Cardiac muscle cell (in vitro differentiated cells and primary cell): Measurements from ENCODE around the gene HDAC7. TPM values are rescaled to one million over a fixed set of nuclear protein-coding genes. Genes with fewer than 3 reads are reported as not detected.

Experiments
- DNase-seq, 2 donors: peaks; one replicate each; pipeline versions ENCODE4 v3.0.0 to v3.0.0-alpha.2; 2010 to 2017; ENCODE audit warnings: low read depth in 1 of 2, low spot score in 1 of 2
- H3K27ac ChIP-seq: fragments of 200-600 bp; sonication (generic); 2 replicates; pipeline ENCODE4 v1.5.1; 2016
- H3K27me3 ChIP-seq: fragments of 200-600 bp; sonication (generic); 2 replicates; pipeline ENCODE4 v1.6.0; 2016; ENCODE audit warnings: control low read depth
- H3K36me3 ChIP-seq: fragments of 200-600 bp; sonication (generic); 2 replicates; pipeline ENCODE4 v1.5.1; 2016; ENCODE audit warnings: control low read depth
- H3K4me1 ChIP-seq: fragments of 200-600 bp; sonication (generic); 2 replicates; pipeline ENCODE4 v1.8.1; 2017; ENCODE audit warnings: low read depth, mild to moderate bottlenecking, mixed run types
- H3K4me3 ChIP-seq: fragments of 200-600 bp; sonication (generic); 2 replicates; pipeline ENCODE4 v1.5.1; 2016; ENCODE audit warnings: mild to moderate bottlenecking
- H3K9me3 ChIP-seq: fragments of 200-600 bp; sonication (generic); 2 replicates; pipeline ENCODE4 v1.5.1; 2017; ENCODE audit warnings: low read depth, mild to moderate bottlenecking, control low read depth
- CTCF ChIP-seq: IDR thresholded peaks from 2 replicates; pipeline ENCODE4 v1.5.1; 2012; ENCODE audit warnings: low read depth, mild to moderate bottlenecking, low read length
- polyA plus RNA-seq: library from polyadenylated mRNA; unstranded; fragments of >200 nt; fragmentation: Nextera tagmentation; extraction: Ambion mirVana; gene quantifications from 2 replicates; pipeline ENCODE4 v1.2.1, GENCODE V29; 2016
- total RNA-seq: library from RNA; depleted of rRNA; stranded (reverse); fragments of >200 nt; gene quantifications from 2 replicates; pipeline ENCODE4 v1.2.3, GENCODE V29; 2016

Gene HDAC7
- total and polyA plus RNA-seq, 2 experiments from 2014 or later = 43.7 to 93.0 TPM

- no peaks in the 10 kb centered on the region for H3K27me3 ChIP-seq
- DNase-seq = no peak
- no peaks in the 10 kb centered on the region for H3K36me3 ChIP-seq
- no peak overlapping the region for H3K27ac ChIP-seq
- no peaks in the 10 kb centered on the region for H3K9me3 ChIP-seq
- H3K4me3 ChIP-seq = no peak overlapping the region
- H3K4me1 ChIP-seq = peaks cover 19% of the 10 kb centered on the region
- no peak for TF ChIP-seq CTCF
These were observed 79.7 kb downstream of the HDAC7 start for GRCh38 chr12:47739979-47740378.

DNA sequence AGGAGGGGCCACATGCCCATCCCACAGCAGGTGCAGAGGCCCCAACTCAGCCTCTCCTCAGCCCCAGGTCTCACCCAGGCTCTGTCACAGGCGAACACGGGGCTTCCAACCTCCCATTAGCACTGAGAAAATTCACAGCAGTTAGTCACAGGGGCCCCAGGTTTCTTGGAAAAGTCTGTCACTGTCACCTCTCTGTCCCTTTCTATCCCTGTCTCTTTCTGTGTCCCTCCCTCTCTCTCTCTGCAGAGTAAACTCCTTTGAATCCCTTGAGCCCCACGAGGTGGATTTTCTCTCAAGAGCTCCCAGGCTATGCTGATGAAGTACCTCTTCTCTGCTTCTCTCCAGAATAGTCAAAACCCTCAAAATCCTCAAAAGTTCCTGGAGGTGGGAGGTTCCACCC, 80.4 kb downstream of the HDAC7 start:
- Histone ChIP-seq H3K4me3 (no peak overlapping the region), H3K9me3 (no peaks in the 10 kb centered on the region), H3K4me1 (peaks cover 25% of the 10 kb centered on the region), H3K27ac (no peak overlapping the region), H3K36me3 (no peaks in the 10 kb centered on the region), H3K27me3 (no peaks in the 10 kb centered on the region)
- TF ChIP-seq CTCF = no peak
- no peak for DNase-seq

DNA sequence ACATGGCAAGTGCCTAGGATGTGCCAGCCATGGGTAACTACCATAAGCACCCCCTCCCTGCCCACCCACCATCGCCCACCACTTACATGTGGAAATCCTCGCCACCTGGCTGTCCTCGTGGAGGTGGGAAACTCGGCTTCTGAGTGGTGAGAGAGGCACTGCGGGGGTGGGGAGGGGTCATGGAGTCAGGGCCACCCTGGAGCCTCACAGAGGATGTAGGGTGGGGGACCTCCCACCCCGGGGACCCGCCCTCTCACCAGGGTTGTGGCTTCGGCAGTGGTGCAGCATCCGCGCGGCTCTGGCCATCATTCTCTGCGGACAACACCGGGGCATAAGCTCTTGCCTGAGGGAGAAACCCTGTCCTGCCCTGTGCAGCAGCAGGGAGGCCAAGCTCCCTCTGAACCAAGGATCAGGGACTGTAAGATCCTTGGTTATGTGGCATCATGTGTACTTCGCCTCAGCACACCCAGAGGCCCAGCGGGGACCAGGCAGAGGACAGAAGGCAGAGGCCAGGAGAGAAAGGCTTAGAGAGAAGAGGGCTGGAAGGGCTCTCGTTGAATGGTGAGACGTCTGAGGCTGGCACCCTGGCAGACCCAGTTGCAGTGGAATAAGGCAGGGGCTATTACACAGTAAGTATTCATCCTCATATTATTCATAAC, 81.6 kb downstream of the HDAC7 start:
- H3K36me3 ChIP-seq = no peaks in the 10 kb centered on the region
- no peak overlapping the region for H3K27ac ChIP-seq
- DNase-seq = no peak
- H3K4me1 ChIP-seq = peaks cover 25% of the 10 kb centered on the region
- H3K4me3 ChIP-seq = no peak overlapping the region
- no peaks in the 10 kb centered on the region for H3K27me3 ChIP-seq
- no peak for TF ChIP-seq CTCF
- H3K9me3 ChIP-seq = no peaks in the 10 kb centered on the region

GRCh38 chr12:47736877-47737676, 82.6 kb downstream of the HDAC7 start:
- H3K27me3 ChIP-seq = no peaks in the 10 kb centered on the region
- H3K27ac ChIP-seq = peak overlapping the region; percentile 72
- no peaks in the 10 kb centered on the region for H3K36me3 ChIP-seq
- DNase-seq = peak; percentile 51 to 86
- no peak overlapping the region for H3K4me3 ChIP-seq
- peaks cover 25% of the 10 kb centered on the region for H3K4me1 ChIP-seq
- TF ChIP-seq CTCF = no peak
- H3K9me3 ChIP-seq = no peaks in the 10 kb centered on the region

DNA sequence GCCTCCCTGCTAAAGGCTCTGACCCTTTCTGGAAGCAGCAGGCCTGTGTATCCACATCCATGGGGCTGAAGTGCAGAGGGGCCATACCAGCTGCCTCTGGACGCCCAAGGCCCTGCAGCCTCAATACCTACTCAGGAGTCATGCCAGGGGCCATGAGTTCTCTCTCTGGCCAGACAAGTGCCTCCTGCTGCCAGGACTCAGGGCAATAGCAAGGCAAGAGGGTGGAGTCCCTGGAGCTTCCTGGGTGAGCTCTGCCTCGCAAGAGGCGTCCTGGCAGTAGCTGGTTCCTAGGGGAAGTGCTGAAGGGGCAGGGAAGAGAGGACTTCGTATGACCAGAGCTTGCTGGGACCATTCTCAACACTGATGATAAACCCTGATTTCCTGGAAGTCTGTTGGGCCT, 83.5 kb downstream of the HDAC7 start:
- Histone ChIP-seq H3K4me1 (peaks cover 20% of the 10 kb centered on the region), H3K27me3 (no peaks in the 10 kb centered on the region), H3K9me3 (no peaks in the 10 kb centered on the region), H3K4me3 (no peak overlapping the region), H3K36me3 (no peaks in the 10 kb centered on the region), H3K27ac (no peak overlapping the region)
- TF ChIP-seq CTCF = no peak
- DNase-seq = no peak
